ENCODE data around the gene KRT1. TPM values are rescaled to one million over a fixed set of nuclear protein-coding genes. Genes with fewer than 3 reads are reported as not detected.

Gene KRT1
- polyA plus RNA-seq, 1 of the 3 experiments (the other 2 are of a cell fraction): not detected

- no peaks in the 10 kb centered on the region for H3K36me3 ChIP-seq (replicated peaks in 1 of 2; ENCODE audit: control insufficient read depth in 1 of 2, insufficient read depth in 2 of 2, low read length in 1 of 2)
- CTCF ChIA-PET: no interaction called here
- H3K9me2 ChIP-seq: no peaks in the 10 kb centered on the region
- 67% methylated on average over 6 of the region's 6 CpGs for WGBS (ENCODE audit: low lambda C conversion rate)
- no peaks in the 10 kb centered on the region for H3F3A ChIP-seq (replicated peaks; ENCODE audit: insufficient read depth)
- no peak for DNase-seq
- no peak overlapping the region for H3K9ac ChIP-seq
- H3K27ac ChIP-seq (ENCODE audit: low read depth in 2 of 2, low read length in 1 of 2): no peak overlapping the region
- POLR2A ChIA-PET: no interaction called here
- H3K27me3 ChIP-seq (ENCODE audit: insufficient read depth): peaks cover 57% of the 10 kb centered on the region; the same call in 1 of the 2 replicates
- no peaks in the 10 kb centered on the region for H3K9me3 ChIP-seq
- H3K4me3 ChIP-seq (ENCODE audit: low read depth in 2 of 2, low read length in 1 of 2): no peak overlapping the region
- no peaks in the 10 kb centered on the region for H3K79me2 ChIP-seq (ENCODE audit: insufficient read depth)
- TF ChIP-seq POLR2AphosphoS5 (IDR thresholded peaks at IDR 0.05; ENCODE audit: low read depth, low read length): no peak
- TF ChIP-seq IRF3 (IDR thresholded peaks at IDR 0.05; ENCODE audit: low read depth, low read length): no peak
- no peak for TF ChIP-seq TAF1 (IDR thresholded peaks at IDR 0.05; ENCODE audit: borderline replicate concordance, low read depth, low read length)
- TF ChIP-seq FOSL2 (IDR thresholded peaks at IDR 0.05; ENCODE audit: borderline replicate concordance, low read depth): no peak
- no peak for TF ChIP-seq GATA2 (CRISPR knock-in tag; IDR thresholded peaks at IDR 0.05)
- no peak for TF ChIP-seq USF2 (IDR thresholded peaks at IDR 0.05; ENCODE audit: borderline replicate concordance, low read depth, low read length)
- no peak for TF ChIP-seq FOXM1 (IDR thresholded peaks at IDR 0.05; ENCODE audit: low read depth)
- TF ChIP-seq JUND (IDR thresholded peaks at IDR 0.05): no peak
- TF ChIP-seq REST (IDR thresholded peaks at IDR 0.05; ENCODE audit: low read depth, low read length): no peak
- no peak for TF ChIP-seq USF1 (IDR thresholded peaks at IDR 0.05; ENCODE audit: borderline replicate concordance, low read depth)
- no peak for TF ChIP-seq RCOR1 (IDR thresholded peaks at IDR 0.05; ENCODE audit: low read length)
- H2AFZ ChIP-seq (ENCODE audit: low read depth): no peak overlapping the region
- H4K20me1 ChIP-seq (ENCODE audit: insufficient read depth): no peaks in the 10 kb centered on the region
- H3K4me2 ChIP-seq: no peak overlapping the region
- peaks cover 0 to 13% of the 10 kb centered on the region in 2 experiments; a peak in 1 of 4 replicates for H3K4me1 ChIP-seq (ENCODE audit: control insufficient read depth in 1 of 2, insufficient read depth in 2 of 2, low read depth in 1 of 2, low read length in 1 of 2)
These were observed 13.9 kb upstream of the KRT1 start for GRCh38 chr12:52694151-52694550.
